HG03039 (cell line): ENCODE measurements around the gene ATG2A.

ENCODE experiments used
- ATAC-seq: cut with Tn5 transposase; IDR thresholded peaks from one replicate; pipeline ENCODE4 v1.9.1; 2021; ENCODE audit warnings: mild to moderate bottlenecking, moderate library complexity; ENCODE audit not compliant: unreplicated experiment

The ATG2A gene

DNA sequence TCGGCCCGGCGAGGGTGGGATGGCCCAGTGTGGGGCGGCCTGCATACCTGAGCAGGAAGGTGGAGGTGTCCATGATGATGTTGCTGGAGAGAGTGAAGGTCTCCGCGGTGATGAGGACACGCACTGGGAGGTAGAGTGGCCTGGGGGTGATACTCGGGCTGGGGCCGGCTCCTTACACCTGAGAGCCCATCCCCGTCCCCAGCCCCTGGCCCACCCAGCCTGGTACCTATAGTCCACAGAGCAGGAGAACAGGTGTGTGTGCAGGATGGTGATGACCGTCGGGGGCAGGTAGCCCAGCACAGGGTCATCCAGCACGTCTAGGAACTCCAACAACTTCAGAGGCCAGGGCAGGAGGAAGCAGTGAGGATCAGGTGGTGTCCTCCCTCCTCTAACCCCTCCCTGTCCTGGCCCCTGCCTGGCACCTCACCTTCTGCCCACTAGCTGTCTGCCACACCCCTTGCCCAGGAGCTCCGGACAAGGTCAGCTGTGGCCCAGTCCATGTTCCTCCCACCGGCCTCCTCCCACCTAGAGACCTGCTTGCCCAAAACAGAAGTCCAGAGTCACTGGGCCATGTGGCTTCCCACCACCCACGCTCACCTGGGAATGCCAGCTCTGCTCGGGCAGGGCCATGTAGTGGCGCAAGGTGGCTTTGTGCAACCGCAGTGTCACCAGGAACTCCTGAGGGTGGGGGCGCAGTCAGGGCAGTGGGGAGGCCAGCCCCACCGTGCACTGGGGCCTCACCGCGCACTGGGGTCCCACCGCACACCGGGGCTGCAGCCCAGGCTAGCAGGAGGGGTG is 11.3 kb downstream of the ATG2A start:
- ATAC-seq: no peak

DNA sequence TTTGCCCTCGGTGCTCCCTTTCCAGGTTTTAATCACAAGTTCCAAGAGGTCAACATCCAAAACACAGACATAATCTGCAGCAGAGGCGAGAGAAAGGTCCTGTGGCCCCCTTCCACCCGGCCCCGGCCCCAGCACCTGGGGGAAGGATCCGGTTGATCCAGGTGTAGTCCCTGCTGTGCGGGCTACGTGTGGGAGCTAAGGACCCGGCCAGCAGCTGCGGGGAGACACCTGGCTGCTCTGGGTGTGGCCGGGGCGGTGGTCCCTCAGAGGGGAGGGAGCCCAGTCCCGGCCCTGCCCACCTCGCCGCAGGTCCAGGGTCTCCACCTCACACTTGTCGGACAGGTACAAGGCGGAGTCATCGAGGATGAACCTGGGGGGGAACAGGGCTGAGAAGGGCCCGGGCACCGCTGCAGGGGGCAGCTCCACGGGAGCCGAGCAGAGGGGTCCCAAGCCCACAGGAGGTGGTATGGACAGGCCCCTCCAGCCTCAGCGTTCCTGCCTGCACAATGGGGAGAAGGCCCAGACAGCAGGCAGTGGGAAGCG is 13.6 kb downstream of the ATG2A start:
- no peak for ATAC-seq

DNA sequence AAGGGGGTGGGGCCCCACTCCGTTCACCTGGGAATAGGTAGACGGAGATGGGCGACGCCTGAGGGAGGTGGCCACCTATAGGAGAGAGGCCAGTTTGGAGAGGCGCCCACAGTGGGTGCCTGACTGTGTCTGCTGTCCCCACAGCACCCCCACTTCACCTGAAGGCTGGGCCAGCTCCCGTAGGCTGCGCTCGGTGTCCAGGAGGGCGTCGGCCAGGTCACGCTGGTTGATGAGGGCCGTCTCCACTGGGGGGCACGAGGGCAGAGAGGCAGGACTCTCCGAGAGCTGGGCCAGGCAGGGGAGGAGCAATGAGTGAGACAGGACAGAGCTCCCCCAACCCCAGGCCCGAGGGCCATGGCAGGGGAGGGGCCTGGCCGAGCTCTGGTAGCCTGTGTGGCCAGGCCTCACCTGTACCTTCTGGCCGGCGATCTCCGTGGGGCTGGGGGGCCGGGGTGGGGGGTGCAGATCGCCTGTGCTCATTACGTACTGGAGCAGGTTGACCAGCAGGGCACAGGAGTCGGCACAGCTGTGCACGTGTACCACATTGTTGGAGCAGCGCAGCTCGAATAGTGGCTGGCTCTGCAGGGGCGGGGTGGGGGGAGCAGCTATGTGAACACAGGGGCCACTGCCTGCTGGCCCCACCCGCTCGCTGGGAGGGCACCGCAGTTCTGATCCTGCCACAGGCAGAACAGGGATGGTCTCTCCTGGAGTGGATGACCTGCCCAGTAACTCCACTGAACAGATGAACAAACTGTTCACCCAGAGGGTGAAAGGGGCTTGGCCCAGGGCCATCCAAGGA is 14.7 kb downstream of the ATG2A start:
- ATAC-seq: no peak

DNA sequence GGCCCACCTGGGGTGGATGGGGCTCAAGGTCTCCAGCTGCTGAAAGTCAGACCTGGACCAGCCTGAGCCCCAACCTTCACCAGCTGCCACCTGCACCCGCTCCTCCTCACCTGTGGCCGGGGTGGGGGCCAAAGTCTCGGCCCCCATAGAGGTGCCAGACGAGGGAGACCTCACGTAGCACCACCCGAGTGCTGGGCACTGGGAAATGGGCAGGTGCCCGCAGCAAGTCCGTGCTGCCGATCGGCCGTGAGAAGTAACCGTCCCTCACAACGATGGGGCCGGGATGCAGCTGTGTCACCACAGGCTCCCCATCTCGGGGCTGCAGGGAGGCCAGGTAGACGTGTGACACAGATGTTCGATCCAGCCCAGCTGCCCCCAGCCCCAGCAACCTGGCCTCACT is 16.2 kb downstream of the ATG2A start:
- no peak for ATAC-seq

DNA sequence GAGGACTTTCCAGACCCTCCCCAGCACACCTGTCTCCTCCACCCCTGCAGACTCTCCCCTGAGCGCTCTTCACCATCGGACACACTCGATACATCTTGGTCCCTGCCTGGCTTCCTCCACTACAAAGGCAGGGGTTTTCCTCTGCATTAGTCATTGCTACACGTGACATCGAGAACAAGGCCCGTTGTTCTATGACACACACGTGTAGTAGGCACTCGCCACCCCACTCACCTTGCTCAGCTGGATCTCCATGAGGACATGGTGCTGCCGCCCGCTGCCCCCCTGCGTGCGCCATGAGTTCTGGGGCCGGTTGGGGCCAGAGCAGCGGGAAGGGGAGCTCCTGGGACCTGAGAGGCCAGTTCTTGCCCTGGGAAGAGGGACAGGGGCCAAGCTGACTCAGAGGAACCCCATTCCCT is 16.7 kb downstream of the ATG2A start:
- no peak for ATAC-seq

DNA sequence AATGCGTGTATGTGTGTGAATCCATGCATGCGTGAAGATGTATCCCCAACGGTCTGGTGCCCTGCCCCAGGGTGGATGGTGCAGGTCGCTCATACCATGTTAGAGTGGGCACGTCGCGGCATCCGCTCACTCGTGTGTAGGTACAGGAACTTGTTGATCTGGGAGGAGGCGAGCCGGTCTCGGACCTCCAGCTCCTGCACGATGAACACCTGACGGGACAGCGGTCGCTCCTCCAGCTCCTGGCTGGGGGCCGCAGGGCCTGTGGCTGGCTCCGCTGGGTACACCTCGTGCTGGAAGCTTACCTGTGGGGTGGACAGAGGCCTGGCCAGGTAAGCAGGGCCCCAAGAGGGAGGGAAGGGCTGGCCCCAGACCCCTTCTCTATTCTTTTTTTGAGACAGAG is 18.5 kb downstream of the ATG2A start:
- ATAC-seq: no peak

DNA sequence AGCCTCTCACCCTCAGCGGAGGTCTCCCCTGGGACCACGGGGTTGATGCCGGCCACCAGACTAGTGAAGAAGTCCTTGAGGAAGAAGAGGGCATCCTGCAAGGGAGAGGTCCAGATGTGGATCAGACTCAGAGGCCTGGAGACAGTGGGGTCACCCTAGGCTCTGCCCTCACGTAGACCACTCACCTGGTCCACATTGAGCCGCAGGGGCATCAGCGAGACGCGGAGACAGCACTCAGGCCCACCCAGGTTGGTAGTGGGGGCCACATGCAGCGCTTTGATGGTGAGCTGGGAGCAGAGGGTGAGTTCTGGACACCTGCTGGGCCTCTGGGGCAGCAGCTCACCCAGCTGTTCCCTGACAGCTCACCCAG is 18.9 kb downstream of the ATG2A start:
- ATAC-seq: no peak

DNA sequence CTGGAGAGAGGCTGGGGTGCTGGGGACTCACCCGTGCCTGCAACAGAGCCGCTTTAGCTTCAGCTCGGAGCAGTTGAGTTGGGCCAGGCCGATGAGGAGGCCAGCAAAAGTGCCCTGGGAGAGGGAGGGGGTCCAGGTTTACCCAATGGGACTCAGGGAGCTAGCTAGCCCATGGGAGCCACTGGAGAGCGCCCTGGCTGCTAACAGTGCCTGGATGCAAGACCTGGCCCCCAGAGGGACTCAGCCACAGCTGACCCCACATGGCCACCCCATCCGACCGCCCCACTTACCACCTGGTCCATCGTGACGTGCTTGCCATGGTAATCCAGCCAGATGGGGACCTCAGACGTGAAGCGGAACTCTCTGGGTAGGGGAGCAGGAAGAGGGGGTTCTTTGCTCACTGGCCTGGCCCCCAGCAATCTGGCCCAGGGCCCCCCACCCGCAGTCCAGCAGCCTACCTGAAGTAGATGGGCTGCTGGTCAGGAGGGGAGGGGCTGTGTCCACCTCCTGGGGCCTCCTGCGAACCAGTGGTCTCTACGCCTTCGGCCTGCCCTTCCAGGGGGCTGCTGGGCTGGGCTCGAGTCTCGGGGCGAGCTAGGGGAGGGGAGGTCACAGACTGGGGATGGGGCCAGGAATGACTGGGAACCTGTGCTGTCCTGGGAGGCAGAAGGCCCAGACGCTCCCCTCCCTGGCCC is 19.5 kb downstream of the ATG2A start:
- no peak for ATAC-seq

DNA sequence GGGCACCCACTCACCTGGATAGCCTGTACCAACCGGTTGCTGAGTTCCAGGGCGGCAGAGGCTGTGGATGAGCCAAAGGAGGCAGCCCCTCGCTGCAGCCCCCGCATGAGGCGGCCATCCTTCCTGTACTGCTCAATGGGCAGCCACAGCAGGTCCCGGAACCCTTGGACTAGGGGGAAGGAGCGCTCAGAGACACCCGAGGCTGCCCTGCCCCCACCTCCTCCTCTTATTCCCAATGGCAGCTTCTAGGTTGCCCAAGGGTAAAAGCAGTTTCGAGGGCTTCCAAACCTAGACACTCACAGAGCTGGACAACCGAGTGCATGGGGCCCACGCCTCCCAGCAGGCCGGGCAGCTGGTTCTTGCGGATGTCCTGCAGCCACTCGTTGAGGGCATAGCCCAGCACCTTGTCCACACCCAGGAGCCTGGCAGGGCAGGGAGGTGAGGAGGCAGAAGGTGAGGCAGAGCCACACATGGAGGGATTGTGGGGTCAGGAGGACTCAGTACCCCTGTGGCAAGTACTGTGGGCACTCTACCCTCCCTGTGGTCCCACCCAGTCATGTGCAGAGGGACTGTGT is 20.5 kb downstream of the ATG2A start:
- no peak for ATAC-seq

DNA sequence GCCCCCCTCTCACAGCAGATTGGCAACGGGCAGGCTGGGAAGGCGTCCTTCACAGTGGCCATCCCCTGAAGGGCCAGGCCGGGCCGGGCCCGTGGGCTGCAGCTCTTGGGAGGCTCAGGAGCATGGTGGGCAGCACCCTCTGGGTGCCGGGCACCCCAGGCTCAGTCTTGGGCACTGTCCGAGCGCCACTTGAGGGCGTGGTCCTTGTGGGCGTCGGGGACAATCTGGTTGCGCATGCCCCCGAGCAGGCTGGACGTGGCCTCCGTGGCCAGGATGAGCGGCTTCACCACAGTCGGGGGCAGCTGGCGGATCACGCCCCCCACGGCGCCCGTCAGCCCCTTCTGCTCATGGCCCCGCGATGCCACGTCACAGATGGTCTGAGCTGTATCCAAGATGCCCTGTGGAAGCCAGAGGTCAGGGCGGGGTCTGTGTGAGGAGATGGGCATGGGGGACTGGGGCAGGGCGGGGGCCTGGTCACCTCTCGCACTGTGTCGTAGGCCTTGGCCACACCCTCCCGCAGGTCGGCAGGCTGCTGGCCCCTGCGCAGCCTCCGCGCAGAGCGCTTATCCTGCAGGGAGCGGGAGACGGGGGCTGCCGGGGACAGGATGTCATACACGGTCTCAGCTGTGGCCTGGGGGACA is 22.1 kb downstream of the ATG2A start:
- ATAC-seq: no peak

DNA sequence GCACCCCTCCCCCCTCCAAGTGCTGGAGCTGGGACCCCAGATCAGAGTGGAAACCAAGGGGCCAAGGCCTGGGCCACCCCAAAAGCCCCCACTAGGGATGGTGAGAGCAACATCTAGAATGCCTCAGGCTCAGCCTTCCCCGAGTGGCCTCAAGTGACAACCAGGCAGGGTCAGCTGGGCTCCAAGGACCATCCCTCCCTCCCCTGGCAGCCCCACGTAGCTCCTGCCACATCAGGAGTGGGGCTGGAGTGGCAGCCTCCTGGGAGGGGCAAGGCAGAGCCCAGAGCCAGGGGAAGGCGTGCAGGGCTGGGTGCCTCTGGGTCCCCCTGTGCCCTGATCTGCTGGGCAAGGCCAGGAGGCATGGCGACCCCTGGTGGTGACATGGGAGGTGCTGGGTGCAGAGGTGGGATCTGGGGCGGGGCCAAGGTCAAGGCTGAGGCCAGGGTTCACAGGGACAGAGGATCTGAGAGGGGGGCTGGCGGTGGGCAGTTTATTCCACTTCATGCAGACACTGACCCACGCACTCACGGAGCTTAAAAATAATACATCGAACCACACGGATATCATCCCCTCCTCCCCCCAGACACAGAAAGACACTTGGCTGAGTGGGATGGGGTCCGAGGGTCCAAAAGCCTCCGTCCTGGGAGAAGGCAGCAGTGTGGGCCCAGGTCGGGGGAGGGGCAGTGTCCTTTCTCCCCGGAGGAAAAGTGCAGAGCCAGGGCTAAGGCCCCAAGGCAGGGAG is 22.8 kb downstream of the ATG2A start:
- ATAC-seq: no peak

DNA sequence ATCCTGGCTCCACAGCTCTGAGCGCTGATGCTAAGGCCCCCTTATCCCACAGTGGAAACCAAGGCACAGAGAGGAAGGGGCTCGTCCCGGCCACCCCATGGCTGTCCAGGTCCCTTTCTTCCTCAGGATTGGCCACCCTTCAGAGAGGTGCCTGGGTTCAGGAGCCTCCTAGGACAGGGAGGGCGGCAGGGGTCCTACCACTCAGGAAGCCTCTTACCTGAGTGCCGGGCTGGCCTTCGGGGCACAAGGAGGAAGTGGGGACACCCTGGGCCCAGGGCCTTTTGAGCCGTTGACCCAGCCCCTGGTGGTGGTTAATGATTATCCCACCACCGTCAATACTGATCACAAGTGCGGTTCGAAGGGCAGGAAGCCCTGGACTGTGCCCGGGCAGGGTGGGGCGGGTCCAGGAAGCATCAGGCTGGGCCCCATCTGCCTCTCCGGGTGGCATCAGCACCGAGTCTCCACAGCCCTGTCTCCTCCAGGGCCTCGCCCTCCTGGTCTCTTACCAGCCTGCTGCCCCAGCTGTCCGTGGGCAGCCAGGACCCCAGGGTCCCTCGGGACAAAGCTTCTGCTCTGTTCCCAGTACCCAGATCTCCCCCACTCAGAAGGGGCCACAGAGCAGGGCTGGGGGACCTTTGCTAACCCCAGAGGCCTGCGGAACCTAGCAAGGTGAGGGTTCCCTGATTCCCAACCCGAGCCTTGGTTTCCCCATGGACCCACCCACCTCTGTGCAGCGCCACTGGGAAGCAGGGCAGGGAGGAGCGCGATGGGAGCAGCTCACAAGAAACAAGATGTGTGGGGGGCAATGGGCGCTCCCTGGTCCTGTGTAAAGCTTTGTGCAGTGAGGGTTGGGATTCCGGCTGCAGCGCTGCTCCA is 23.6 kb downstream of the ATG2A start:
- ATAC-seq: no peak

DNA sequence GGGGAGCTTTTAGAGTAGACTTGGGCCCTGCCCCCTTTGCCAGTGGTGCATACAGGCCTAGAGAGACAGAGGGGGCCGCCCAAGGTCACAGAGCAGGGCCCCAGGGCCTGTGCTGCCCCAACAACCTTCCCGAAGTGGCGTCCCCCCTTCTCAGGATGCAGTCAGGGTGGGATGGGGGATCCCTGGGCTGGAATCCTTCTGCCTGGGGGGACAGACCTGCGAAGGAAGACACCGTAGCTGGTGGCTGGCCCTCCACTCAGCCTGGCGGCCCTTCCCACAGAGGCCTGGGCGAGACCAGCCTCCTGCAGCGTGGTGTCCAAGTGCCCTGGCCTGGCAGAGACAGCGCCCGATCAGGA is 24.2 kb downstream of the ATG2A start:
- ATAC-seq: no peak

DNA sequence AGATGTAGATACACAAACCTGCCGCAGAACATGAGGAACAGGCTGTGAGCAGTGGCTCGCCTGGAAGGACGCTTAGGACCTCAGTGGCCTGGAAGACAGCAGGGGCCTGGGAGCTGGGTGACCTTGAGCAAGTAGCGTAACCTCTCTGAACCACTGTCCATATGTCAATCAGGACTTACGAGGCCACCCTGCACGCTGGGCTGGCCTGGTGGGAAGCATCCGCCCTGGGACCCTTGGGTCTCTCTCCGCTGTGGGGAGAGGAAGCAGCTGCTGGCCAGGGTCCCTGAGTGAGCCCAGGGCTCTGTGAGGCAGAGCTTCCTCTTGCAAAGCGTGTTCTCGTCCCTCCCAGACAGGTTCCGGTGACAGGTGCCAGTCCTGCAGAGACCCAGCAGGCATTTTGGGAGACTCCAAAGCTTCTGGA is 24.6 kb downstream of the ATG2A start:
- no peak for ATAC-seq

DNA sequence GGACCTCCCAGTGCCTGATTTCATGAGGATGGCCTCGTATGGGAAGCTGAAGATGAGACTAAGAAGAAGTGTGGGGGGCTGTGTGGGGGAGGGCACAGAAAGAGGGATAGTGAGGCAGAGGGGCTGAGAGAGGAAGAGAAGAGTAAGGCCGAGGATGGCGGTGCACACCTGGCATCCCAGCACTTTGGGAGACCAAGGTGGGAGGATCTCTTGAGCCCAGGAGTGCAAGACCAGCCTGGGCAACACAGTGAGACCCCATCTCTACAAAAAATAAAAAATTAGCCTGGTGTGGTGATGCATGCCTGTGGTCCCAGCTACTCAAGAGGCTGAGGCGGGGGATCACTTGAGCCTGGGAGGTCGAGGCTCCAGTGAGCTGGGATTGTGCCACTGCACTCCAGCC is 25.1 kb downstream of the ATG2A start:
- ATAC-seq: no peak

DNA sequence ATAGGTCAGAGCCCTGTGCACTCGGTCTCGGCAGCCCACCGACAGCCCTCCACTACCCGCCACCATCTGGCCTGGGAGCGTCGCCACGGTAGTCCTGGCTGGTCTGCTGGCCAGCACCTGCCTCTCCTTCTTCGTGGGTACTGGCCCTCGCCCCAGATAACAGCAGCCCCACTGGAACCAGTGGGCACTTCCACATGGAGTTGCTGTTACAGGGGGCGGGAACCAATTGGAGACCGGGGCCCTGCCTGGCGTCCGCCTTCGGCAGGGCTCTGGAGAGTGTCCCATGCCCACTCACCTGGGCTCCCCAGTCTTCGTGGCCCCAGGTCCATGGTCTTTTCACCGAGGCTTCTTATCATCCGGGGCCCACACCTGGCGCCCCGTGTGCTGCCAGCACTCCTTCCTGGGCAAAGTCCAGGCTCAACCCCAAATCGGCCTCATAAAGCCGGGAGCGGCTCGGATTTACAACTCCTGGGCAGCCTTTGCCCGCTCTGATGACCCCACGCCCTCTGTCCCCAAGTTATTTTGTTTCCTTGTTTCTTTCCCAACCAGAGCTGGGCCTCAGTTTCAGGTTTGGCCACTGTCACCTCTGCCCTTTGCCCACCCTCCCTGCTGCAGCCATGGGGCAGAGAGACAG is 25.7 kb downstream of the ATG2A start:
- no peak for ATAC-seq

DNA sequence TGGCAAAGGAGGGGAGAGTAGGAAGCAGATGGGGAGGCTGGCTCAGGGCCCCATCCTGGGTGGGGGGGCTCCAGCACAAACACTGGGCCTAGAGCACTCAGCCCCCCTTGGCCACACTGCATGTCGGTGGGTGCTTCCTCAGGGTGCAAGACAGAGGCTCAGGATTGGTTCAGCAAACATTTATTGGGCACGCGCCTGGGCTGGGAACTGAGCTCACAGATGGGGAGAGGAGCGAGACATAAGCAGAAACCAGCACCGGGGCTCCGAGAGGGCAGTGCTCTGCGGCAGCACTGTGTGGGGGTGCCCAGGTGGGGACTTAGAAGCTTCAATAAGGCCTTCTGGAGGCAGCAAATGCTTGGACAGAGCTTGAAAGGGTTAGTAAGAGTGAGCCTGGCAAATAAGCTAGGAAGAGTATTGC is 26.5 kb downstream of the ATG2A start:
- no peak for ATAC-seq

DNA sequence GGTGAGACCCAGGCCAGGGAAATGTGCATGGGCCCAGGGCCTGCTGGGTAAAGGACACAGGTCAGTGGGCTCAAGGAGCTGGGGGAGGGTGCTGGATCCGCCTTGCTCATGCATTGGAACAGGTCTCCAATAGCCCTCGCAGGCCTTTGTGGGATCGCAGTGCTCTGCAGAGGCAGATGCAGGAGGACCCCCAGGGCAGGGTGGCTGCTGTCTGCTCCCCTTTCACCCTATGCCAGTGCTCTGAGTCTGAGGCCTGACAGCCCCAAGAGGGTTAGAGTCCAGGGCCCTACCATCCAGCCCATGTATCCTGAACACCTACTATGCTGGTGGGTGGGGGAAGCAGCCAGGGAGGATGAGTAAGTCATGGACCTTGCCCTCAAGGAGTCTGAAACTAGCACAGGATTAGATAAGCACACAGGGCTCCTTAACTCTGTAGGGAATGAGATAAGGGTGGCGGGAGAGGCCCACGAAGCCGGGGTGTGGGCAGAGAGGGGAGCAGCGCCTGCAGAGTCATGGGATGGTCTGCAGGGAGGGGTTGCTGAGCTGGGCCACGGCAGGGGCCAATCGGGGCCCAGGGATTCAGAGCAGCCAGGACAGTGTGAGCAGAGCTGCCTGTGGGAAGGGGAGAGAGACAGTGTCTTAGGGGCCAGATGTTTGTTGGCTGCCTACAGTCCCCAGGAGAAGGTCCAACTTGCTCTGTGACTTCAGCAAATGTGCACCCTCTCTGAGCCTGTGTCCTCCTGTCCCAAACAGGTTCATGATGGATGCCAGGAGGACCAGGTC is 28.1 kb downstream of the ATG2A start:
- ATAC-seq: no peak
